HepG2 (cell line): ENCODE data around the gene SCT. TPM values are rescaled to one million over a fixed set of nuclear protein-coding genes. Genes with fewer than 3 reads are reported as not detected.

Experiments used
- ATAC-seq: fragments of 200-7000 bp; cut with Tn5 transposase; 3 replicates; pipeline ENCODE4 v1.9.1; 2020; ENCODE audit warnings: mild to moderate bottlenecking, moderate library complexity
- BruUV-seq: library from RNA; stranded (reverse); fragments of 400-500 nt; replicated peaks from 2 replicates; lab custom pipeline; 2021; lab: Mats Ljungman, UMichigan
- CTCF ChIA-PET: fragments of 300-600 bp; formaldehyde crosslinking; extraction: SDS; loops from one replicate; lab custom pipeline; 2021; ENCODE audit warnings: low total read pairs, inconsistent platforms, low intra/inter-chr PET ratio; lab: Yijun Ruan, JAX
- POLR2A ChIA-PET: fragments of 350-600 bp; sonication (Branson Sonifier 250); formaldehyde crosslinking; loops from one replicate; lab custom pipeline; 2020; ENCODE audit warnings: antibody characterized with exemption, inconsistent platforms; lab: Yijun Ruan, JAX
- DNase-seq: peaks from one replicate; pipeline ENCODE4 v3.0.0-alpha.2; 2015; ENCODE audit warnings: low spot score
- FAIRE-seq: peaks from 3 replicates; lab custom pipeline; 2011; peaks lifted over from hg19 to GRCh38; lab: Jason Lieb, UNC
- H2AFZ ChIP-seq: one replicate; pipeline ENCODE4 v1.6.1; 2011; ENCODE audit warnings: low read length, inconsistent platforms
- H3K27ac ChIP-seq: fragments of 300-600 bp; 3 replicates; pipeline ENCODE4 v1.8.0; 2011; ENCODE audit warnings: mixed run types, mild to moderate bottlenecking, mixed read lengths, low read length, inconsistent platforms; ENCODE audit not compliant: insufficient read depth; ENCODE audit errors: extremely low read length
- H3K27me3 ChIP-seq, 2 experiments: fragments of 200-600 bp in 1 of 2; 2 replicates in 1 of 2; 3 replicates in 1 of 2; pipeline versions ENCODE4 v1.6.0 to v1.8.0; 2011; ENCODE audit warnings: low read length in 2 of 2, mild to moderate bottlenecking in 2 of 2, moderate library complexity in 2 of 2, inconsistent platforms in 1 of 2; ENCODE audit not compliant: insufficient read depth in 2 of 2, control insufficient read depth in 1 of 2
- H3K36me3 ChIP-seq, 2 experiments: fragments of 200-600 bp in 1 of 2; replicated peaks in 1 of 2; 2 replicates in 1 of 2; 3 replicates in 1 of 2; pipeline versions ENCODE4 v1.5.1 to v1.8.0; 2011; ENCODE audit warnings: low read length in 2 of 2, inconsistent platforms in 1 of 2; ENCODE audit not compliant: insufficient read depth in 2 of 2, control insufficient read depth in 1 of 2
- H3K4me1 ChIP-seq: 2 replicates; pipeline ENCODE4 v1.5.1; 2012; ENCODE audit warnings: low read length, inconsistent platforms; ENCODE audit not compliant: insufficient read depth
- H3K4me2 ChIP-seq: 2 replicates; pipeline ENCODE4 v1.6.0; 2011; ENCODE audit warnings: low read depth, low read length, inconsistent platforms
- H3K4me3 ChIP-seq, 3 experiments: fragments of 200-600 bp in 1 of 3; sonication (generic), shearing (Covaris generic) in 1 of 3; replicated peaks in 1 of 3; 2 replicates each; pipeline ENCODE4 v1.5.1; 2011 to 2016; ENCODE audit warnings: low read length in 3 of 3, inconsistent platforms in 2 of 3, low read depth in 2 of 3, mild to moderate bottlenecking in 2 of 3, control low read depth in 1 of 3, mixed read lengths in 1 of 3; ENCODE audit not compliant: insufficient read depth in 1 of 3
- H3K79me2 ChIP-seq: one replicate; pipeline ENCODE4 v1.6.1; 2011; ENCODE audit warnings: low read length, inconsistent platforms; ENCODE audit not compliant: insufficient read depth
- H3K9ac ChIP-seq: 2 replicates; pipeline ENCODE4 v1.6.0; 2011; ENCODE audit warnings: mild to moderate bottlenecking, low read depth, low read length, inconsistent platforms; ENCODE audit not compliant: insufficient read depth
- H3K9me3 ChIP-seq: 2 replicates; pipeline ENCODE4 v1.5.1; 2012; ENCODE audit warnings: mild to moderate bottlenecking, low read length
- H4K20me1 ChIP-seq: 2 replicates; pipeline ENCODE4 v1.6.0; 2011; ENCODE audit warnings: inconsistent platforms, mild to moderate bottlenecking, low read length, moderate library complexity; ENCODE audit not compliant: insufficient read depth
- AGO2 ChIP-seq: fragments of 200-400 bp; formaldehyde crosslinking; optimal IDR thresholded peaks from 2 replicates; pipeline ENCODE3; 2017; ENCODE audit warnings: mild to moderate bottlenecking, low read depth, low read length, moderate library complexity
- FOXM1 ChIP-seq: sonication (generic); formaldehyde crosslinking; IDR thresholded peaks from 2 replicates; pipeline ENCODE4 v1.5.0; 2020; ENCODE audit warnings: missing genetic modification reagents
- KDM2A ChIP-seq: sonication (generic); formaldehyde crosslinking; IDR thresholded peaks from 2 replicates; pipeline ENCODE4 v1.4.0; 2020; ENCODE audit warnings: low read depth, missing genetic modification reagents, borderline replicate concordance
- POLR2AphosphoS5 ChIP-seq: IDR thresholded peaks from 2 replicates; pipeline ENCODE4 v1.6.1; 2012; ENCODE audit warnings: low read depth, low read length
- POLR2G ChIP-seq: fragments of 200-400 bp; formaldehyde crosslinking; IDR thresholded peaks from 2 replicates; pipeline ENCODE4 v1.6.1; 2018; ENCODE audit warnings: mild to moderate bottlenecking, low read depth, low read length, moderate library complexity
- ZNF143 ChIP-seq: sonication (generic); formaldehyde crosslinking; IDR thresholded peaks from 2 replicates; pipeline ENCODE4 v1.4.0; 2020; ENCODE audit warnings: missing genetic modification reagents
- ZNF207 ChIP-seq: fragments of 450-650 bp; IDR thresholded peaks from 2 replicates; pipeline ENCODE4 v1.6.1; 2016; ENCODE audit warnings: antibody characterized with exemption, borderline replicate concordance
- ZNF557 ChIP-seq: sonication (generic); formaldehyde crosslinking; IDR thresholded peaks from 2 replicates; pipeline ENCODE4 v1.4.0; 2020; ENCODE audit warnings: missing genetic modification reagents
- ZNF598 ChIP-seq: sonication (generic); formaldehyde crosslinking; IDR thresholded peaks from 2 replicates; pipeline ENCODE4 v1.5.1; 2020; ENCODE audit warnings: mild to moderate bottlenecking, missing genetic modification reagents, borderline replicate concordance
- ZNF768 ChIP-seq: sonication (generic); formaldehyde crosslinking; IDR thresholded peaks from 2 replicates; pipeline ENCODE4 v1.4.0; 2020; ENCODE audit warnings: missing genetic modification reagents
- ZNF781 ChIP-seq: sonication (generic); formaldehyde crosslinking; IDR thresholded peaks from 2 replicates; pipeline ENCODE4 v1.5.1; 2020; ENCODE audit warnings: borderline replicate concordance, mild to moderate bottlenecking, missing genetic modification reagents; ENCODE audit errors: not compliant biosample characterization
- ZSCAN21 ChIP-seq: sonication (generic); formaldehyde crosslinking; IDR thresholded peaks from 2 replicates; pipeline ENCODE4 v1.8.0; 2022; ENCODE audit warnings: mild to moderate bottlenecking, missing genetic modification reagents, moderate library complexity, borderline replicate concordance
- ZSCAN25 ChIP-seq: sonication (generic); formaldehyde crosslinking; IDR thresholded peaks from 2 replicates; pipeline ENCODE4 v1.8.0; 2022; ENCODE audit warnings: mild to moderate bottlenecking, missing genetic modification reagents
- ZSCAN31 ChIP-seq: sonication (generic); formaldehyde crosslinking; IDR thresholded peaks from 2 replicates; pipeline ENCODE4 v1.5.0; 2020; ENCODE audit warnings: low read depth, mild to moderate bottlenecking, missing genetic modification reagents
- WGBS: methylation state at CpG from one replicate; pipeline ENCODE4 v1.1.6; 2017; ENCODE audit warnings: low lambda C conversion rate; 5-methylcytosine and 5-hydroxymethylcytosine counted together
- in situ Hi-C: cut with HindIII; loops from 2 replicates; pipeline ENCODE4 v1.10.0; 2017; ENCODE audit warnings: low pct_unique_long_range_greater_than_20kb; ENCODE audit not compliant: extremely low pct_ligation_motif_present
- intact Hi-C: fragments of 100-400 bp; cut with micrococcal nuclease; formaldehyde crosslinking; loops from one replicate; pipeline ENCODE4 v1.10.0; 2022; ENCODE audit not compliant: unreplicated experiment
- polyA plus RNA-seq, 8 experiments: library from polyadenylated mRNA; depleted of rRNA in 3 of 8; stranded (reverse) in 7 of 8; unstranded in 1 of 8; fragments of >200 nt; fragmentation: Illumina TruSeq in 4 of 8; extraction: Trizol in 4 of 8; gene quantifications; 2 replicates each; pipeline versions ENCODE4 v1.2.1 to v1.2.3, GENCODE V29; 2011 to 2016; ENCODE audit warnings: low read depth in 4 of 8, missing spikeins in 1 of 8, mixed read lengths in 1 of 8; ENCODE audit not compliant: insufficient read depth in 1 of 8
- total RNA-seq, 5 experiments: library from RNA; depleted of rRNA; stranded (reverse); fragments of >200 nt; fragmentation: Illumina TruSeq; extraction: Trizol; gene quantifications; 2 replicates each; pipeline ENCODE4 v1.2.3, GENCODE V29; 2016; ENCODE audit warnings: low read depth in 1 of 5
- TF ChIP-seq, protein P1 (sequence below): IDR thresholded peaks from 2 replicates; pipeline ENCODE4 v1.6.1; 2018; ENCODE audit warnings: missing genetic modification reagents, mild to moderate bottlenecking, missing compliant biosample characterization
- TF ChIP-seq, protein P2 (sequence below): sonication (generic); formaldehyde crosslinking; IDR thresholded peaks from 2 replicates; pipeline ENCODE4 v1.8.1; 2022; ENCODE audit warnings: low read depth, mild to moderate bottlenecking, missing genetic modification reagents

SCT gene
- total and polyA plus RNA-seq, 2 of the 13 experiments (the other 11 are each of a cell fraction or from before 2014, with no cell fraction given), result not detected

DNA sequence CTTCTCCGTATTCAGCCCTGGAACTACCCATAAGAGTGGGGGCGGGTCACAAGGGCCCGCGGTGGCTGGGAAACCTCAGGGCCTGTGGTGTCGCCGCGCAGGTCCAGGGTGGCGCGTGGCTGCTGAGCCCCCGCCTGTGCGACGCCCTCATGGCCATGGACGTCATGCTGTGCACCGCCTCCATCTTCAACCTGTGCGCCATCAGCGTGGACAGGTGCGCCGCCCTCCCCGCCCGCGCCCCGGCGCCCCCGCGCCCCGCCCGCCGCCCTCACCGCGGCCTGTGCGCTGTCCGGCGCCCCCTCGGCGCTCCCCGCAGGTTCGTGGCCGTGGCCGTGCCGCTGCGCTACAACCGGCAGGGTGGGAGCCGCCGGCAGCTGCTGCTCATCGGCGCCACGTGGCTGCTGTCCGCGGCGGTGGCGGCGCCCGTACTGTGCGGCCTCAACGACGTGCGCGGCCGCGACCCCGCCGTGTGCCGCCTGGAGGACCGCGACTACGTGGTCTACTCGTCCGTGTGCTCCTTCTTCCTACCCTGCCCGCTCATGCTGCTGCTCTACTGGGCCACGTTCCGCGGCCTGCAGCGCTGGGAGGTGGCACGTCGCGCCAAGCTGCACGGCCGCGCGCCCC lies 12.5 kb upstream of the SCT start:
- TF ChIP-seq ZNF207 (no peak), ZNF143 (no peak), ZSCAN21 (CRISPR knock-in tag) (no peak), ZSCAN25 (CRISPR knock-in tag) (no peak), ZNF768 (CRISPR knock-in tag) (no peak), KDM2A (no peak), POLR2AphosphoS5 (no peak), ZNF781 (CRISPR knock-in tag) (no peak), ZNF598 (CRISPR knock-in tag) (no peak), ZSCAN31 (CRISPR knock-in tag) (no peak), FOXM1 (CRISPR knock-in tag) (no peak), POLR2G (0 out of 2 replicates have a peak, but pooled peaks have one; percentile 14), AGO2 (peak; percentile 28), ZNF557 (CRISPR knock-in tag) (no peak)
- TF ChIP-seq, protein P1, sequence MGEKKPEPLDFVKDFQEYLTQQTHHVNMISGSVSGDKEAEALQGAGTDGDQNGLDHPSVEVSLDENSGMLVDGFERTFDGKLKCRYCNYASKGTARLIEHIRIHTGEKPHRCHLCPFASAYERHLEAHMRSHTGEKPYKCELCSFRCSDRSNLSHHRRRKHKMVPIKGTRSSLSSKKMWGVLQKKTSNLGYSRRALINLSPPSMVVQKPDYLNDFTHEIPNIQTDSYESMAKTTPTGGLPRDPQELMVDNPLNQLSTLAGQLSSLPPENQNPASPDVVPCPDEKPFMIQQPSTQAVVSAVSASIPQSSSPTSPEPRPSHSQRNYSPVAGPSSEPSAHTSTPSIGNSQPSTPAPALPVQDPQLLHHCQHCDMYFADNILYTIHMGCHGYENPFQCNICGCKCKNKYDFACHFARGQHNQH (CRISPR knock-in tag), result no peak
- TF ChIP-seq, protein P2, sequence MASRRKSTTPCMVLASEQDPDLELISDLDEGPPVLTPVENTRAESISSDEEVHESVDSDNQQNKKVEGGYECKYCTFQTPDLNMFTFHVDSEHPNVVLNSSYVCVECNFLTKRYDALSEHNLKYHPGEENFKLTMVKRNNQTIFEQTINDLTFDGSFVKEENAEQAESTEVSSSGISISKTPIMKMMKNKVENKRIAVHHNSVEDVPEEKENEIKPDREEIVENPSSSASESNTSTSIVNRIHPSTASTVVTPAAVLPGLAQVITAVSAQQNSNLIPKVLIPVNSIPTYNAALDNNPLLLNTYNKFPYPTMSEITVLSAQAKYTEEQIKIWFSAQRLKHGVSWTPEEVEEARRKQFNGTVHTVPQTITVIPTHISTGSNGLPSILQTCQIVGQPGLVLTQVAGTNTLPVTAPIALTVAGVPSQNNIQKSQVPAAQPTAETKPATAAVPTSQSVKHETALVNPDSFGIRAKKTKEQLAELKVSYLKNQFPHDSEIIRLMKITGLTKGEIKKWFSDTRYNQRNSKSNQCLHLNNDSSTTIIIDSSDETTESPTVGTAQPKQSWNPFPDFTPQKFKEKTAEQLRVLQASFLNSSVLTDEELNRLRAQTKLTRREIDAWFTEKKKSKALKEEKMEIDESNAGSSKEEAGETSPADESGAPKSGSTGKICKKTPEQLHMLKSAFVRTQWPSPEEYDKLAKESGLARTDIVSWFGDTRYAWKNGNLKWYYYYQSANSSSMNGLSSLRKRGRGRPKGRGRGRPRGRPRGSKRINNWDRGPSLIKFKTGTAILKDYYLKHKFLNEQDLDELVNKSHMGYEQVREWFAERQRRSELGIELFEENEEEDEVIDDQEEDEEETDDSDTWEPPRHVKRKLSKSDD (CRISPR knock-in tag), result 0 out of 2 replicates have a peak, but pooled peaks have one; percentile 43
- no peaks in the 10 kb centered on the region for H3K79me2 ChIP-seq
- H3K4me2 ChIP-seq, result no peak overlapping the region
- H4K20me1 ChIP-seq, result 0 out of 2 replicates have a peak, but pooled peaks cover 5% of the 10 kb centered on the region
- CTCF ChIA-PET, result no interaction called here
- H3K36me3 ChIP-seq, result peaks cover 4 to 13% of the 10 kb centered on the region in 2 experiments; a peak in 3 of 5 replicates
- 97% methylated on average over 61 of the region's 80 CpGs for WGBS
- H3K4me1 ChIP-seq, result no peaks in the 10 kb centered on the region
- intact Hi-C loops (no loop called here), in situ Hi-C loops (no loop called here)
- ATAC-seq, result no peak
- H3K27ac ChIP-seq, result no peak overlapping the region
- no peak for DNase-seq
- no peak overlapping the region for H3K9ac ChIP-seq
- H3K9me3 ChIP-seq, result no peaks in the 10 kb centered on the region
- no peak overlapping the region for H2AFZ ChIP-seq
- FAIRE-seq, result no peak
- POLR2A ChIA-PET, result no interaction called here
- BruUV-seq, result no TSS peak
- H3K4me3 ChIP-seq, result no peak overlapping the region
- H3K27me3 ChIP-seq, result no peaks in the 10 kb centered on the region
